CD4-positive, alpha-beta memory T cell (primary cell): ENCODE data around the gene EEPD1. TPM values are rescaled to one million over a fixed set of nuclear protein-coding genes. Genes with fewer than 3 reads are reported as not detected.

Source experiments
- CTCF ChIA-PET: fragments of 350-600 bp; sonication (Branson Sonifier 250); formaldehyde crosslinking; loops from one replicate; lab custom pipeline; 2021; ENCODE audit warnings: inconsistent platforms; ENCODE audit not compliant: partially characterized antibody; lab: Charles Lee
- POLR2A ChIA-PET: fragments of 350-600 bp; sonication (Branson Sonifier 250); formaldehyde crosslinking; loops from one replicate; lab custom pipeline; 2021; ENCODE audit not compliant: partially characterized antibody; lab: Charles Lee
- DNase-seq, 5 donors: peaks; one replicate each; pipeline versions ENCODE4 v3.0.0 to v3.0.0-alpha.2; 2020 to 2022; ENCODE audit warnings: mixed read lengths in 1 of 5
- H3K27ac ChIP-seq: one replicate; pipeline ENCODE4 v1.7.0; 2013; ENCODE audit warnings: low read depth, low read length
- H3K27me3 ChIP-seq: 2 replicates; pipeline ENCODE4 v1.7.0; 2013; ENCODE audit warnings: mild to moderate bottlenecking, low read length, moderate library complexity; ENCODE audit not compliant: insufficient read depth
- H3K36me3 ChIP-seq: 2 replicates; pipeline ENCODE4 v1.7.0; 2013; ENCODE audit warnings: mild to moderate bottlenecking, low read length, moderate library complexity; ENCODE audit not compliant: insufficient read depth
- H3K4me1 ChIP-seq: 2 replicates; pipeline ENCODE4 v1.7.0; 2013; ENCODE audit warnings: mild to moderate bottlenecking, low read length, moderate library complexity; ENCODE audit not compliant: insufficient read depth
- H3K4me3 ChIP-seq, 2 donors: one replicate each; pipeline ENCODE4 v1.7.0; 2013; ENCODE audit warnings: low read length in 2 of 2, mild to moderate bottlenecking in 1 of 2
- H3K9me3 ChIP-seq, 2 donors: one replicate each; pipeline ENCODE4 v1.7.0; 2013; ENCODE audit warnings: low read length in 2 of 2, control low read depth in 1 of 2; ENCODE audit not compliant: control insufficient read depth in 1 of 2
- H3K27ac Mint-ChIP-seq, 7 donors: one replicate each; pipeline ENCODE4 v1.8.0; 2020 to 2021; ENCODE audit warnings: mixed read lengths in 7 of 7, mild to moderate bottlenecking in 6 of 7, inconsistent platforms in 3 of 7, moderate library complexity in 3 of 7
- H3K27me3 Mint-ChIP-seq, 2 donors: one replicate each; pipeline ENCODE4 v1.8.0; 2020 to 2021; ENCODE audit warnings: mixed read lengths in 2 of 2
- H3K36me3 Mint-ChIP-seq, 2 donors: one replicate each; pipeline ENCODE4 v1.8.0; 2020 to 2021; ENCODE audit warnings: mixed read lengths in 2 of 2, inconsistent platforms in 1 of 2, mild to moderate bottlenecking in 1 of 2
- H3K4me1 Mint-ChIP-seq, 4 donors: one replicate each; pipeline ENCODE4 v1.8.0; 2020 to 2021; ENCODE audit warnings: mixed read lengths in 4 of 4, mild to moderate bottlenecking in 1 of 4
- H3K4me3 Mint-ChIP-seq, 8 donors: one replicate each; pipeline ENCODE4 v1.8.0; 2020 to 2021; ENCODE audit warnings: mixed read lengths in 8 of 8, mild to moderate bottlenecking in 7 of 8, moderate library complexity in 6 of 8, inconsistent platforms in 3 of 8
- H3K9me3 Mint-ChIP-seq, 8 donors: one replicate each; pipeline ENCODE4 v1.8.0; 2020 to 2021; ENCODE audit warnings: mixed read lengths in 8 of 8, mild to moderate bottlenecking in 5 of 8, inconsistent platforms in 3 of 8, moderate library complexity in 1 of 8
- intact Hi-C: fragments of 100-400 bp; cut with micrococcal nuclease; formaldehyde crosslinking; loops from one replicate; pipeline ENCODE4 v1.15.1; 2023
- polyA plus RNA-seq, 2 donors: library from polyadenylated mRNA; unstranded; fragments of 300-500 nt; fragmentation: Illumina TruSeq; gene quantifications; one replicate each; pipeline ENCODE4 v1.2.3, GENCODE V29; 2021
- total RNA-seq, 2 experiments: library from RNA; stranded (reverse); gene quantifications; one replicate each; pipeline ENCODE4 v1.2.3, GENCODE V29; 2021

The EEPD1 gene
- total and polyA plus RNA-seq, 4 experiments from 2014 or later, result 6.3 to 63.0 (median 25.2) TPM

- Histone ChIP-seq H3K4me1 (peaks cover 44% of the 10 kb centered on the region), H3K36me3 (no peaks in the 10 kb centered on the region), H3K27ac (no peak overlapping the region), H3K27me3 (no peaks in the 10 kb centered on the region), H3K4me3 (no peak overlapping the region), H3K9me3 (no peaks in the 10 kb centered on the region)
- no peaks in the 10 kb centered on the region for H3K9me3 Mint-ChIP-seq
- intact Hi-C loops, result loop anchor here (10.0 kb wide), 3 partner anchors 161 to 241 kb away; a partner anchor contains a TSS
- CTCF ChIA-PET, result interaction anchor here (0.6 to 2.0 kb wide), 4 partner anchors 16 to 134 kb away, joined by 3 to 7 read pairs (median 4); no protein-coding TSS in a partner anchor
- H3K4me3 Mint-ChIP-seq, result peak overlapping the region; percentile 67 to 80 (median 72)
- peak overlapping the region in 2 of 7 donors; percentile 52 to 68 for H3K27ac Mint-ChIP-seq
- POLR2A ChIA-PET, result no interaction called here
- H3K4me1 Mint-ChIP-seq, result peaks cover 27 to 64% (median 49%) of the 10 kb centered on the region in 4 donors
- DNase-seq, result no peak
- H3K36me3 Mint-ChIP-seq, result peaks cover 0 to 12% of the 10 kb centered on the region in 2 donors
- no peaks in the 10 kb centered on the region for H3K27me3 Mint-ChIP-seq
Measured at GRCh38 chr7:36155811-36156361, 2.8 kb downstream of the EEPD1 start.

- H3K4me1 ChIP-seq, result peaks cover 39% of the 10 kb centered on the region
- Mint-ChIP-seq H3K36me3 (peaks cover 0 to 16% of the 10 kb centered on the region in 2 donors), H3K27me3 (no peaks in the 10 kb centered on the region), H3K9me3 (no peaks in the 10 kb centered on the region), H3K4me3 (peak overlapping the region in 1 of 8 donors; percentile 4), H3K27ac (peak overlapping the region in 1 of 7 donors; percentile 3), H3K4me1 (peaks cover 27 to 63% (median 49%) of the 10 kb centered on the region in 4 donors)
- intact Hi-C loops, result loop anchor here (10.0 kb wide), 3 partner anchors 163 to 243 kb away; a partner anchor contains a TSS
- no peaks in the 10 kb centered on the region for H3K9me3 ChIP-seq
- no peak overlapping the region for H3K27ac ChIP-seq
- H3K4me3 ChIP-seq, result no peak overlapping the region
- no peaks in the 10 kb centered on the region for H3K27me3 ChIP-seq
- no peak for DNase-seq
- CTCF ChIA-PET, result interaction anchor here (1.1 to 1.7 kb wide), 2 partner anchors 13 to 36 kb away, joined by 4 read pairs; no protein-coding TSS in a partner anchor
- H3K36me3 ChIP-seq, result no peaks in the 10 kb centered on the region
- POLR2A ChIA-PET, result no interaction called here
Measured at GRCh38 chr7:36157527-36158320, 4.7 kb downstream of the EEPD1 start.

- Mint-ChIP-seq H3K4me3 (no peak overlapping the region), H3K4me1 (peaks cover 27 to 63% (median 47%) of the 10 kb centered on the region in 4 donors), H3K27ac (no peak overlapping the region), H3K36me3 (peaks cover 0 to 16% of the 10 kb centered on the region in 2 donors), H3K9me3 (no peaks in the 10 kb centered on the region), H3K27me3 (no peaks in the 10 kb centered on the region)
- Histone ChIP-seq H3K36me3 (no peaks in the 10 kb centered on the region), H3K4me3 (no peak overlapping the region), H3K4me1 (peaks cover 39% of the 10 kb centered on the region), H3K27me3 (no peaks in the 10 kb centered on the region), H3K27ac (no peak overlapping the region), H3K9me3 (no peaks in the 10 kb centered on the region)
- DNase-seq, result no peak
- ChIA-PET CTCF (interaction anchor here (1.1 kb wide), 1 partner anchor 13 kb away, joined by 4 read pairs; no protein-coding TSS in a partner anchor), POLR2A (no interaction called here)
- intact Hi-C loops, result loop anchor here (10.0 kb wide), 3 partner anchors 163 to 243 kb away; a partner anchor contains a TSS
Measured at GRCh38 chr7:36158321-36158605, 5.2 kb downstream of the EEPD1 start.

- peak overlapping the region in 1 of 7 donors; percentile 23 for H3K27ac Mint-ChIP-seq
- POLR2A ChIA-PET, result no interaction called here
Measured at GRCh38 chr7:36159618-36160017, 6.6 kb downstream of the EEPD1 start.

GRCh38 chr7:36160313-36160712, 7.3 kb downstream of the EEPD1 start:
- CTCF ChIA-PET, result no interaction called here

More at GRCh38 chr7:36159618-36160017, 6.6 kb downstream of the EEPD1 start:
- Mint-ChIP-seq H3K9me3 (no peaks in the 10 kb centered on the region), H3K4me1 (peaks cover 25 to 52% (median 38%) of the 10 kb centered on the region in 4 donors), H3K27me3 (no peaks in the 10 kb centered on the region), H3K36me3 (peaks cover 0 to 19% of the 10 kb centered on the region in 2 donors), H3K4me3 (no peak overlapping the region)
- Histone ChIP-seq H3K27me3 (no peaks in the 10 kb centered on the region), H3K36me3 (no peaks in the 10 kb centered on the region), H3K4me1 (peaks cover 26% of the 10 kb centered on the region), H3K9me3 (no peaks in the 10 kb centered on the region), H3K4me3 (no peak overlapping the region), H3K27ac (no peak overlapping the region)
- DNase-seq, result no peak
- CTCF ChIA-PET, result interaction anchor here (1.0 kb wide), 1 partner anchor 123 kb away, joined by 3 read pairs; no protein-coding TSS in a partner anchor
- intact Hi-C loops, result loop anchor here (10.0 kb wide), 3 partner anchors 165 to 245 kb away; a partner anchor contains a TSS

GRCh38 chr7:36161996-36162395, 8.9 kb downstream of the EEPD1 start:
- H3K27me3 ChIP-seq, result no peaks in the 10 kb centered on the region
- Mint-ChIP-seq H3K4me1 (peaks cover 14 to 28% (median 20%) of the 10 kb centered on the region in 4 donors), H3K27ac (no peak overlapping the region), H3K9me3 (no peaks in the 10 kb centered on the region), H3K4me3 (no peak overlapping the region), H3K36me3 (peaks cover 0 to 11% of the 10 kb centered on the region in 2 donors), H3K27me3 (no peaks in the 10 kb centered on the region)
- no peak overlapping the region for H3K27ac ChIP-seq
- intact Hi-C loops, result no loop called here
- no peaks in the 10 kb centered on the region for H3K9me3 ChIP-seq
- H3K4me3 ChIP-seq, result no peak overlapping the region
- DNase-seq, result no peak
- POLR2A ChIA-PET, result no interaction called here
- H3K36me3 ChIP-seq, result no peaks in the 10 kb centered on the region
- CTCF ChIA-PET, result no interaction called here
- H3K4me1 ChIP-seq, result peaks cover 5% of the 10 kb centered on the region

More at GRCh38 chr7:36160313-36160712, 7.3 kb downstream of the EEPD1 start:
- Histone ChIP-seq H3K27ac (no peak overlapping the region), H3K9me3 (no peaks in the 10 kb centered on the region), H3K36me3 (no peaks in the 10 kb centered on the region), H3K4me3 (no peak overlapping the region), H3K27me3 (no peaks in the 10 kb centered on the region), H3K4me1 (peaks cover 19% of the 10 kb centered on the region)
- intact Hi-C loops, result no loop called here
- DNase-seq, result no peak
- Mint-ChIP-seq H3K36me3 (peaks cover 0 to 19% of the 10 kb centered on the region in 2 donors), H3K9me3 (no peaks in the 10 kb centered on the region), H3K27me3 (no peaks in the 10 kb centered on the region), H3K4me3 (no peak overlapping the region), H3K27ac (no peak overlapping the region), H3K4me1 (peaks cover 22 to 45% (median 35%) of the 10 kb centered on the region in 4 donors)
- POLR2A ChIA-PET, result no interaction called here

GRCh38 chr7:36165059-36165458, 12.0 kb downstream of the EEPD1 start:
- CTCF ChIA-PET, result interaction anchor here (0.9 kb wide), 1 partner anchor 117 kb away, joined by 3 read pairs; no protein-coding TSS in a partner anchor
- no peak for DNase-seq
- intact Hi-C loops, result no loop called here
- POLR2A ChIA-PET, result no interaction called here
- Histone ChIP-seq H3K27me3 (no peaks in the 10 kb centered on the region), H3K9me3 (no peaks in the 10 kb centered on the region), H3K4me1 (no peaks in the 10 kb centered on the region), H3K36me3 (no peaks in the 10 kb centered on the region), H3K4me3 (no peak overlapping the region), H3K27ac (no peak overlapping the region)
- H3K4me3 Mint-ChIP-seq, result no peak overlapping the region
- H3K36me3 Mint-ChIP-seq, result peaks cover 0 to 9% of the 10 kb centered on the region in 2 donors
- H3K9me3 Mint-ChIP-seq, result no peaks in the 10 kb centered on the region
- peaks cover 5 to 15% (median 8%) of the 10 kb centered on the region in 4 donors for H3K4me1 Mint-ChIP-seq
- no peak overlapping the region for H3K27ac Mint-ChIP-seq
- H3K27me3 Mint-ChIP-seq, result no peaks in the 10 kb centered on the region
